Measurements from ENCODE around the gene PTPRJ. TPM values are rescaled to one million over a fixed set of nuclear protein-coding genes. Genes with fewer than 3 reads are reported as not detected.
A peak's percentile ranks its signal among the peaks of the same experiment; 100 is the strongest.

PTPRJ gene
- total RNA-seq, 1 donor from 2014 or later: 6.3 TPM

- Histone ChIP-seq H3K4me3 (ENCODE audit: low read length in 3 of 3) (no peak overlapping the region), H3K27me3 (ENCODE audit: control insufficient read depth in 3 of 3, insufficient read depth in 3 of 3, low read length in 3 of 3) (no peaks in the 10 kb centered on the region), H3K27ac (ENCODE audit: low read depth, low read length) (no peak overlapping the region), H3K36me3 (ENCODE audit: control insufficient read depth in 3 of 3, insufficient read depth in 3 of 3, low read length in 3 of 3) (no peaks in the 10 kb centered on the region), H3K9me3 (ENCODE audit: control insufficient read depth in 3 of 3, low read length in 3 of 3) (no peaks in the 10 kb centered on the region), H3K4me1 (ENCODE audit: control insufficient read depth in 3 of 3, insufficient read depth in 3 of 3, low read length in 3 of 3) (peaks cover 0 to 5% (median 0%) of the 10 kb centered on the region in 3 donors), H3K9ac (ENCODE audit: low read depth in 1 of 3, low read length in 3 of 3) (no peak overlapping the region)
These were observed 12.5 kb upstream of the PTPRJ start for GRCh38 chr11:47967577-47968525.

- no peak overlapping the region for H3K4me3 ChIP-seq (ENCODE audit: low read length in 3 of 3)
- H3K4me1 ChIP-seq (ENCODE audit: control insufficient read depth in 3 of 3, insufficient read depth in 3 of 3, low read length in 3 of 3): peaks cover 0 to 9% (median under 1%) of the 10 kb centered on the region in 3 donors
- H3K27ac ChIP-seq (ENCODE audit: low read depth, low read length): no peak overlapping the region
- no peaks in the 10 kb centered on the region for H3K27me3 ChIP-seq (ENCODE audit: control insufficient read depth in 3 of 3, insufficient read depth in 3 of 3, low read length in 3 of 3)
- H3K9me3 ChIP-seq (ENCODE audit: control insufficient read depth in 3 of 3, low read length in 3 of 3): no peaks in the 10 kb centered on the region
- H3K9ac ChIP-seq (ENCODE audit: low read depth in 1 of 3, low read length in 3 of 3): no peak overlapping the region
- H3K36me3 ChIP-seq (ENCODE audit: control insufficient read depth in 3 of 3, insufficient read depth in 3 of 3, low read length in 3 of 3): no peaks in the 10 kb centered on the region
These were observed 11.0 kb upstream of the PTPRJ start for GRCh38 chr11:47969401-47969800.

- Histone ChIP-seq H3K27ac (ENCODE audit: low read depth, low read length) (no peak overlapping the region), H3K36me3 (ENCODE audit: control insufficient read depth in 3 of 3, insufficient read depth in 3 of 3, low read length in 3 of 3) (no peaks in the 10 kb centered on the region), H3K9ac (ENCODE audit: low read depth in 1 of 3, low read length in 3 of 3) (no peak overlapping the region), H3K9me3 (ENCODE audit: control insufficient read depth in 3 of 3, low read length in 3 of 3) (no peaks in the 10 kb centered on the region), H3K4me3 (ENCODE audit: low read length in 3 of 3) (no peak overlapping the region), H3K27me3 (ENCODE audit: control insufficient read depth in 3 of 3, insufficient read depth in 3 of 3, low read length in 3 of 3) (no peaks in the 10 kb centered on the region), H3K4me1 (ENCODE audit: control insufficient read depth in 3 of 3, insufficient read depth in 3 of 3, low read length in 3 of 3) (peaks cover 5 to 7% (median 5%) of the 10 kb centered on the region in 3 donors)
These were observed 8.9 kb upstream of the PTPRJ start for GRCh38 chr11:47971501-47971900.

- Histone ChIP-seq H3K9ac (ENCODE audit: low read depth in 1 of 3, low read length in 3 of 3) (no peak overlapping the region), H3K27me3 (ENCODE audit: control insufficient read depth in 3 of 3, insufficient read depth in 3 of 3, low read length in 3 of 3) (no peaks in the 10 kb centered on the region), H3K4me3 (ENCODE audit: low read length in 3 of 3) (no peak overlapping the region), H3K27ac (ENCODE audit: low read depth, low read length) (no peak overlapping the region), H3K36me3 (ENCODE audit: control insufficient read depth in 3 of 3, insufficient read depth in 3 of 3, low read length in 3 of 3) (no peaks in the 10 kb centered on the region), H3K9me3 (ENCODE audit: control insufficient read depth in 3 of 3, low read length in 3 of 3) (no peaks in the 10 kb centered on the region), H3K4me1 (ENCODE audit: control insufficient read depth in 3 of 3, insufficient read depth in 3 of 3, low read length in 3 of 3) (peaks cover 5 to 7% (median 5%) of the 10 kb centered on the region in 3 donors)
These were observed 7.2 kb upstream of the PTPRJ start for GRCh38 chr11:47973173-47973572.

GRCh38 chr11:47976931-47977330 is 3.4 kb upstream of the PTPRJ start:
- peaks cover 14 to 22% (median 17%) of the 10 kb centered on the region in 3 donors for H3K4me1 ChIP-seq (ENCODE audit: control insufficient read depth in 3 of 3, insufficient read depth in 3 of 3, low read length in 3 of 3)
- H3K27ac ChIP-seq (ENCODE audit: low read depth, low read length): no peak overlapping the region
- H3K9me3 ChIP-seq (ENCODE audit: control insufficient read depth in 3 of 3, low read length in 3 of 3): no peaks in the 10 kb centered on the region
- peaks cover 0 to 3% (median 0%) of the 10 kb centered on the region in 3 donors for H3K27me3 ChIP-seq (ENCODE audit: control insufficient read depth in 3 of 3, insufficient read depth in 3 of 3, low read length in 3 of 3)
- no peak overlapping the region for H3K4me3 ChIP-seq (ENCODE audit: low read length in 3 of 3)
- no peak overlapping the region for H3K9ac ChIP-seq (ENCODE audit: low read depth in 1 of 3, low read length in 3 of 3)
- no peaks in the 10 kb centered on the region for H3K36me3 ChIP-seq (ENCODE audit: control insufficient read depth in 3 of 3, insufficient read depth in 3 of 3, low read length in 3 of 3)

- Histone ChIP-seq H3K9ac (ENCODE audit: low read depth in 1 of 3, low read length in 3 of 3) (no peak overlapping the region), H3K4me3 (ENCODE audit: low read length in 3 of 3) (no peak overlapping the region), H3K36me3 (ENCODE audit: control insufficient read depth in 3 of 3, insufficient read depth in 3 of 3, low read length in 3 of 3) (no peaks in the 10 kb centered on the region), H3K27me3 (ENCODE audit: control insufficient read depth in 3 of 3, insufficient read depth in 3 of 3, low read length in 3 of 3) (peaks cover 0 to 5% (median 0%) of the 10 kb centered on the region in 3 donors), H3K27ac (ENCODE audit: low read depth, low read length) (no peak overlapping the region), H3K9me3 (ENCODE audit: control insufficient read depth in 3 of 3, low read length in 3 of 3) (no peaks in the 10 kb centered on the region), H3K4me1 (ENCODE audit: control insufficient read depth in 3 of 3, insufficient read depth in 3 of 3, low read length in 3 of 3) (peaks cover 15 to 25% (median 20%) of the 10 kb centered on the region in 3 donors)
These were observed 2.7 kb upstream of the PTPRJ start for GRCh38 chr11:47977623-47978022.

GRCh38 chr11:47979378-47980087 is 826 bp upstream of the PTPRJ start:
- no peaks in the 10 kb centered on the region for H3K36me3 ChIP-seq (ENCODE audit: control insufficient read depth in 3 of 3, insufficient read depth in 3 of 3, low read length in 3 of 3)
- peaks cover 0 to 5% (median 0%) of the 10 kb centered on the region in 3 donors for H3K27me3 ChIP-seq (ENCODE audit: control insufficient read depth in 3 of 3, insufficient read depth in 3 of 3, low read length in 3 of 3)
- no peak overlapping the region for H3K27ac ChIP-seq (ENCODE audit: low read depth, low read length)
- H3K4me1 ChIP-seq (ENCODE audit: control insufficient read depth in 3 of 3, insufficient read depth in 3 of 3, low read length in 3 of 3): peaks cover 14 to 23% (median 14%) of the 10 kb centered on the region in 3 donors
- H3K9ac ChIP-seq (ENCODE audit: low read depth in 1 of 3, low read length in 3 of 3): peak overlapping the region in 1 of 3 donors; percentile 57
- H3K4me3 ChIP-seq (ENCODE audit: low read length in 3 of 3): peak overlapping the region; percentile 56 to 68 (median 63)
- no peaks in the 10 kb centered on the region for H3K9me3 ChIP-seq (ENCODE audit: control insufficient read depth in 3 of 3, low read length in 3 of 3)

- peaks cover 0 to 5% (median 0%) of the 10 kb centered on the region in 3 donors for H3K27me3 ChIP-seq (ENCODE audit: control insufficient read depth in 3 of 3, insufficient read depth in 3 of 3, low read length in 3 of 3)
- H3K4me1 ChIP-seq (ENCODE audit: control insufficient read depth in 3 of 3, insufficient read depth in 3 of 3, low read length in 3 of 3): peaks cover 10 to 20% (median 12%) of the 10 kb centered on the region in 3 donors
- no peak overlapping the region for H3K27ac ChIP-seq (ENCODE audit: low read depth, low read length)
- peak overlapping the region in 2 of 3 donors; percentile 62 to 74 for H3K9ac ChIP-seq (ENCODE audit: low read depth in 1 of 3, low read length in 3 of 3)
- H3K36me3 ChIP-seq (ENCODE audit: control insufficient read depth in 3 of 3, insufficient read depth in 3 of 3, low read length in 3 of 3): no peaks in the 10 kb centered on the region
- H3K4me3 ChIP-seq (ENCODE audit: low read length in 3 of 3): peak overlapping the region; percentile 62 to 72 (median 63)
- no peaks in the 10 kb centered on the region for H3K9me3 ChIP-seq (ENCODE audit: control insufficient read depth in 3 of 3, low read length in 3 of 3)
These were observed 705 bp downstream of the PTPRJ start for GRCh38 chr11:47980907-47981621.

GRCh38 chr11:47981667-47982404 is 1.5 kb downstream of the PTPRJ start:
- peak overlapping the region; percentile 51 to 74 (median 62) for H3K9ac ChIP-seq (ENCODE audit: low read depth in 1 of 3, low read length in 3 of 3)
- no peaks in the 10 kb centered on the region for H3K36me3 ChIP-seq (ENCODE audit: control insufficient read depth in 3 of 3, insufficient read depth in 3 of 3, low read length in 3 of 3)
- H3K27ac ChIP-seq (ENCODE audit: low read depth, low read length): no peak overlapping the region
- H3K4me3 ChIP-seq (ENCODE audit: low read length in 3 of 3): peak overlapping the region; percentile 62 to 72 (median 63)
- H3K9me3 ChIP-seq (ENCODE audit: control insufficient read depth in 3 of 3, low read length in 3 of 3): no peaks in the 10 kb centered on the region
- peaks cover 10 to 20% (median 12%) of the 10 kb centered on the region in 3 donors for H3K4me1 ChIP-seq (ENCODE audit: control insufficient read depth in 3 of 3, insufficient read depth in 3 of 3, low read length in 3 of 3)
- peaks cover 0 to 5% (median 0%) of the 10 kb centered on the region in 3 donors for H3K27me3 ChIP-seq (ENCODE audit: control insufficient read depth in 3 of 3, insufficient read depth in 3 of 3, low read length in 3 of 3)
